Upper lobe of right lung (tissue), 1 donor: Measurements from ENCODE around the gene MUSTN1. TPM values are rescaled to one million over a fixed set of nuclear protein-coding genes. Genes with fewer than 3 reads are reported as not detected.
A peak's percentile ranks its signal among the peaks of the same experiment; 100 is the strongest.

ENCODE experiments used
- ATAC-seq: fragments of 200-7000 bp; cut with Tn5 transposase; one replicate; pipeline ENCODE4 v1.9.1; 2020; ENCODE audit warnings: mild to moderate bottlenecking, moderate library complexity
- DNase-seq: peaks from one replicate; pipeline ENCODE4 v3.0.0-alpha.2; 2020
- H3K27ac ChIP-seq: fragments of 200-600 bp; one replicate; pipeline ENCODE4 v1.8.0; 2022
- H3K27me3 ChIP-seq: fragments of 200-600 bp; one replicate; pipeline ENCODE4 v1.8.0; 2022; ENCODE audit warnings: mild to moderate bottlenecking
- H3K36me3 ChIP-seq: fragments of 200-600 bp; one replicate; pipeline ENCODE4 v1.8.0; 2022
- H3K4me1 ChIP-seq: fragments of 200-600 bp; one replicate; pipeline ENCODE4 v1.8.0; 2022
- H3K4me3 ChIP-seq: fragments of 200-600 bp; one replicate; pipeline ENCODE4 v1.8.0; 2022; ENCODE audit warnings: mild to moderate bottlenecking
- H3K9me3 ChIP-seq: fragments of 200-600 bp; one replicate; pipeline ENCODE4 v1.8.0; 2022
- CTCF ChIP-seq: fragments of 200-600 bp; IDR thresholded peaks from one replicate; pipeline ENCODE4 v1.8.0; 2022; ENCODE audit warnings: antibody characterized with exemption
- intact Hi-C: fragments of 100-400 bp; cut with DNase I; formaldehyde crosslinking; loops from one replicate; pipeline ENCODE4 v1.11.0; 2022
- total RNA-seq: library from RNA; stranded (reverse); fragmentation: NEBNext Ultra II Directional; extraction: Animal tissue kit (Norgen Biotek cat#: 25700); gene quantifications from one replicate; pipeline ENCODE4 v1.2.1, GENCODE V29; 2021
- donor health status: DM: no; HTN: yes; CAD: no; lungs with severe emphysema.

The MUSTN1 gene
- total RNA-seq, 1 donor from 2014 or later = 5.4 TPM

- Histone ChIP-seq H3K27ac (no peak overlapping the region), H3K36me3 (no peaks in the 10 kb centered on the region), H3K9me3 (no peaks in the 10 kb centered on the region), H3K27me3 (no peaks in the 10 kb centered on the region), H3K4me3 (no peak overlapping the region), H3K4me1 (peaks cover 7% of the 10 kb centered on the region)
- intact Hi-C loops = no loop called here
- ATAC-seq = no peak
- TF ChIP-seq CTCF = no peak
- DNase-seq = no peak
Observed at GRCh38 chr3:52879581-52879980, 44.8 kb upstream of the MUSTN1 start.

GRCh38 chr3:52879090-52879489 is 44.3 kb upstream of the MUSTN1 start:
- Histone ChIP-seq H3K9me3 (no peaks in the 10 kb centered on the region), H3K27me3 (no peaks in the 10 kb centered on the region), H3K4me1 (peaks cover 7% of the 10 kb centered on the region), H3K36me3 (no peaks in the 10 kb centered on the region), H3K4me3 (no peak overlapping the region), H3K27ac (no peak overlapping the region)
- DNase-seq (no peak), ATAC-seq (peak; percentile 72)
- intact Hi-C loops = no loop called here
- no peak for TF ChIP-seq CTCF

GRCh38 chr3:52877085-52877484 is 42.3 kb upstream of the MUSTN1 start:
- Histone ChIP-seq H3K36me3 (no peaks in the 10 kb centered on the region), H3K4me1 (peaks cover 12% of the 10 kb centered on the region), H3K27ac (no peak overlapping the region), H3K27me3 (no peaks in the 10 kb centered on the region), H3K4me3 (no peak overlapping the region), H3K9me3 (no peaks in the 10 kb centered on the region)
- TF ChIP-seq CTCF = no peak
- ATAC-seq (no peak), DNase-seq (no peak)
- intact Hi-C loops = no loop called here

- no peaks in the 10 kb centered on the region for H3K36me3 ChIP-seq
- no peak for TF ChIP-seq CTCF
- DNase-seq (no peak), ATAC-seq (no peak)
- peaks cover 12% of the 10 kb centered on the region for H3K4me1 ChIP-seq
- H3K9me3 ChIP-seq = no peaks in the 10 kb centered on the region
- no peak overlapping the region for H3K27ac ChIP-seq
- intact Hi-C loops = no loop called here
- H3K4me3 ChIP-seq = no peak overlapping the region
- no peaks in the 10 kb centered on the region for H3K27me3 ChIP-seq
Observed at GRCh38 chr3:52874864-52875587, 40.2 kb upstream of the MUSTN1 start.

- H3K4me3 ChIP-seq = no peak overlapping the region
- DNase-seq (no peak), ATAC-seq (no peak)
- H3K4me1 ChIP-seq = peaks cover 12% of the 10 kb centered on the region
- no peak for TF ChIP-seq CTCF
- no peaks in the 10 kb centered on the region for H3K36me3 ChIP-seq
- H3K9me3 ChIP-seq = no peaks in the 10 kb centered on the region
- no peak overlapping the region for H3K27ac ChIP-seq
- intact Hi-C loops = no loop called here
- no peaks in the 10 kb centered on the region for H3K27me3 ChIP-seq
Observed at GRCh38 chr3:52874160-52874701, 39.4 kb upstream of the MUSTN1 start.
